Liver (tissue), 9 donors: Measurements from ENCODE around the gene XK. TPM values are rescaled to one million over a fixed set of nuclear protein-coding genes. Genes with fewer than 3 reads are reported as not detected.

Experiments used
- DNase-seq: peaks from one replicate; pipeline ENCODE4 v3.0.0-alpha.2; 2017; ENCODE audit warnings: low spot score
- H3K27ac ChIP-seq, 2 donors: one replicate each; pipeline ENCODE4 v1.7.0; 2013; ENCODE audit warnings: inconsistent platforms in 2 of 2, low read length in 2 of 2, control low read depth in 1 of 2, low read depth in 1 of 2, mild to moderate bottlenecking in 1 of 2
- H3K27me3 ChIP-seq, 4 donors: one replicate each; pipeline versions ENCODE4 v1.6.1 to v1.7.0; 2013; ENCODE audit warnings: low read length in 3 of 4, inconsistent platforms in 1 of 4, mild to moderate bottlenecking in 1 of 4, moderate library complexity in 1 of 4; ENCODE audit not compliant: control insufficient read depth in 4 of 4, insufficient read depth in 4 of 4
- H3K36me3 ChIP-seq, 4 donors: one replicate each; pipeline versions ENCODE4 v1.6.1 to v1.7.0; 2013; ENCODE audit warnings: low read length in 3 of 4, mild to moderate bottlenecking in 3 of 4, low read depth in 1 of 4, moderate library complexity in 1 of 4; ENCODE audit not compliant: control insufficient read depth in 4 of 4, insufficient read depth in 3 of 4
- H3K4me1 ChIP-seq, 4 donors: one replicate each; pipeline versions ENCODE4 v1.6.1 to v1.7.0; 2013; ENCODE audit warnings: low read length in 3 of 4, mild to moderate bottlenecking in 3 of 4, moderate library complexity in 1 of 4; ENCODE audit not compliant: control insufficient read depth in 4 of 4, insufficient read depth in 4 of 4
- H3K4me3 ChIP-seq, 3 donors: one replicate each; pipeline versions ENCODE4 v1.6.1 to v1.7.0; 2013; ENCODE audit warnings: low read length in 3 of 3, control low read depth in 1 of 3, low read depth in 1 of 3, mild to moderate bottlenecking in 1 of 3
- H3K9ac ChIP-seq, 2 donors: one replicate each; pipeline ENCODE4 v1.7.0; 2013; ENCODE audit warnings: low read length in 2 of 2, mild to moderate bottlenecking in 2 of 2, moderate library complexity in 2 of 2, control low read depth in 1 of 2, low read depth in 1 of 2
- H3K9me3 ChIP-seq, 4 donors: one replicate each; pipeline versions ENCODE4 v1.6.1 to v1.7.0; 2013; ENCODE audit warnings: low read length in 3 of 4; ENCODE audit not compliant: control insufficient read depth in 4 of 4
- EGR1 ChIP-seq, 2 donors: IDR thresholded peaks; 2 replicates each; pipeline ENCODE4 v1.6.1; 2016 to 2018; ENCODE audit warnings: antibody characterized with exemption in 2 of 2, low read depth in 2 of 2
- FOXA1 ChIP-seq: IDR thresholded peaks from 2 replicates; pipeline ENCODE4 v1.6.1; 2016; ENCODE audit warnings: antibody characterized with exemption
- FOXA2 ChIP-seq: IDR thresholded peaks from 2 replicates; pipeline ENCODE4 v1.6.1; 2016; ENCODE audit warnings: antibody characterized with exemption
- GABPA ChIP-seq, 2 donors: IDR thresholded peaks in 1 of 2; conservative IDR thresholded peaks in 1 of 2; 2 replicates each; pipeline ENCODE4 v1.6.1; 2016; ENCODE audit warnings: antibody characterized with exemption in 2 of 2, mild to moderate bottlenecking in 1 of 2, moderate library complexity in 1 of 2
- HNF4A ChIP-seq, 2 donors: conservative IDR thresholded peaks; 2 replicates each; pipeline ENCODE4 v1.6.1; 2016; ENCODE audit warnings: antibody characterized with exemption in 2 of 2, mild to moderate bottlenecking in 2 of 2
- HNF4G ChIP-seq: IDR thresholded peaks from 2 replicates; pipeline ENCODE4 v1.6.1; 2016; ENCODE audit warnings: antibody characterized with exemption
- NR2F2 ChIP-seq: IDR thresholded peaks from 2 replicates; pipeline ENCODE4 v1.6.1; 2016; ENCODE audit warnings: antibody characterized with exemption
- RAD21 ChIP-seq, 2 donors: IDR thresholded peaks; 2 replicates each; pipeline ENCODE4 v1.6.1; 2016; ENCODE audit warnings: antibody characterized with exemption in 2 of 2, mild to moderate bottlenecking in 2 of 2
- RXRA ChIP-seq, 2 donors: IDR thresholded peaks; 2 replicates each; pipeline ENCODE4 v1.6.1; 2017 to 2018; ENCODE audit warnings: antibody characterized with exemption in 2 of 2, mild to moderate bottlenecking in 1 of 2
- SP1 ChIP-seq: IDR thresholded peaks from 2 replicates; pipeline ENCODE4 v1.6.1; 2018; ENCODE audit warnings: antibody characterized with exemption, mild to moderate bottlenecking
- TAF1 ChIP-seq: conservative IDR thresholded peaks from 2 replicates; pipeline ENCODE4 v1.6.1; 2016; ENCODE audit warnings: antibody characterized with exemption, mild to moderate bottlenecking
- YY1 ChIP-seq: IDR thresholded peaks from 2 replicates; pipeline ENCODE4 v1.6.1; 2016; ENCODE audit warnings: antibody characterized with exemption, mild to moderate bottlenecking
- WGBS: extraction: QIAGEN DNeasy Blood & Tissue Kit; methylation state at CpG from one replicate; pipeline ENCODE4 v1.1.7; 2013; 5-methylcytosine and 5-hydroxymethylcytosine counted together
- polyA plus RNA-seq, 2 donors: library from polyadenylated mRNA; stranded (reverse) in 1 of 2; unstranded in 1 of 2; fragments of 200-250 nt in 1 of 2; fragments of >200 nt in 1 of 2; fragmentation: Nextera tagmentation in 1 of 2; extraction: Ambion mirVana in 1 of 2; gene quantifications; one replicate each; pipeline versions ENCODE4 v1.2.1 to v1.2.3, GENCODE V29; 2013 to 2015
- total RNA-seq, 2 donors: library from RNA; depleted of rRNA; stranded (reverse); fragments of >200 nt; gene quantifications; one replicate each; pipeline ENCODE4 v1.2.3, GENCODE V29; 2014
- TF ChIP-seq, protein P1 (sequence below): IDR thresholded peaks from 2 replicates; pipeline ENCODE4 v1.6.1; 2016; ENCODE audit warnings: antibody characterized with exemption
- TF ChIP-seq, protein P2 (sequence below): IDR thresholded peaks from 2 replicates; pipeline ENCODE4 v1.6.1; 2016; ENCODE audit warnings: antibody characterized with exemption
- TF ChIP-seq, protein P3 (sequence below): IDR thresholded peaks from 2 replicates; pipeline ENCODE4 v1.6.1; 2016; ENCODE audit warnings: antibody characterized with exemption
- TF ChIP-seq, protein P4 (sequence below): IDR thresholded peaks from 2 replicates; pipeline ENCODE4 v1.6.1; 2016; ENCODE audit warnings: antibody characterized with exemption, mild to moderate bottlenecking
- TF ChIP-seq, protein P5 (sequence below): fragments of 150-350 bp; IDR thresholded peaks from 2 replicates; pipeline ENCODE4 v1.5.1; 2017; ENCODE audit warnings: improper control_type of control experiment, low read depth, low read length; ENCODE audit not compliant: missing input control
- donor health status: healthy.
- donor health status: healthy.
- donor health status: healthy.
- donor health status: healthy.
- donor health status: healthy.

The XK gene
- total and polyA plus RNA-seq, 4 donors, result 0.83 to 68.4 (median 2.0) TPM

DNA sequence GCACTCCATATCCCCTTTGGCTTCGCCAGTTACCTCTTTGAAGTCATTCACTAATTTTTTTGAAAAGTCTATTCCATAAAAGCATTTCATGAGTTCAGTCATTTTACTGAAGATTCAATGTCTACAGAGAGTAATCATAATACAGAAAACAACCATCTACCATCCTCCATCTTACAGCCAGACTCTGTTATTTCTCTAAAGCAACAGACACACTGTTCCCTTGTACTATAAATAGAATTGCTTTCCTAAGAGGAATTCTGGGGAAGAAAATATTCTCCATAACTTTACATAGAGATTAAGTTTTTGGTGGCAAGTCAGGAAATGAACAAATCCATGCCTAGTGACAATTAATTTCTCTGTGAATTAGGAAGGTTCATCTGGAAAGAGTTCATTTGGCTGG lies 37.0 kb downstream of the XK start:
- no peaks in the 10 kb centered on the region for H3K4me1 ChIP-seq
- DNase-seq, result no peak
- no peak overlapping the region for H3K9ac ChIP-seq
- 92% methylated on average over 1 of the region's 1 CpG for WGBS
- no peak for TF ChIP-seq TAF1
- no peak for TF ChIP-seq FOXA2
- TF ChIP-seq, protein P1, sequence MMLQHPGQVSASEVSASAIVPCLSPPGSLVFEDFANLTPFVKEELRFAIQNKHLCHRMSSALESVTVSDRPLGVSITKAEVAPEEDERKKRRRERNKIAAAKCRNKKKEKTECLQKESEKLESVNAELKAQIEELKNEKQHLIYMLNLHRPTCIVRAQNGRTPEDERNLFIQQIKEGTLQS, result no peak
- no peak for TF ChIP-seq YY1
- TF ChIP-seq, protein P2, sequence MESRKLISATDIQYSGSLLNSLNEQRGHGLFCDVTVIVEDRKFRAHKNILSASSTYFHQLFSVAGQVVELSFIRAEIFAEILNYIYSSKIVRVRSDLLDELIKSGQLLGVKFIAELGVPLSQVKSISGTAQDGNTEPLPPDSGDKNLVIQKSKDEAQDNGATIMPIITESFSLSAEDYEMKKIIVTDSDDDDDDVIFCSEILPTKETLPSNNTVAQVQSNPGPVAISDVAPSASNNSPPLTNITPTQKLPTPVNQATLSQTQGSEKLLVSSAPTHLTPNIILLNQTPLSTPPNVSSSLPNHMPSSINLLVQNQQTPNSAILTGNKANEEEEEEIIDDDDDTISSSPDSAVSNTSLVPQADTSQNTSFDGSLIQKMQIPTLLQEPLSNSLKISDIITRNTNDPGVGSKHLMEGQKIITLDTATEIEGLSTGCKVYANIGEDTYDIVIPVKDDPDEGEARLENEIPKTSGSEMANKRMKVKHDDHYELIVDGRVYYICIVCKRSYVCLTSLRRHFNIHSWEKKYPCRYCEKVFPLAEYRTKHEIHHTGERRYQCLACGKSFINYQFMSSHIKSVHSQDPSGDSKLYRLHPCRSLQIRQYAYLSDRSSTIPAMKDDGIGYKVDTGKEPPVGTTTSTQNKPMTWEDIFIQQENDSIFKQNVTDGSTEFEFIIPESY, result no peak
- TF ChIP-seq, protein P3, sequence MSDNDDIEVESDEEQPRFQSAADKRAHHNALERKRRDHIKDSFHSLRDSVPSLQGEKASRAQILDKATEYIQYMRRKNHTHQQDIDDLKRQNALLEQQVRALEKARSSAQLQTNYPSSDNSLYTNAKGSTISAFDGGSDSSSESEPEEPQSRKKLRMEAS, result no peak
- TF ChIP-seq, protein P4, sequence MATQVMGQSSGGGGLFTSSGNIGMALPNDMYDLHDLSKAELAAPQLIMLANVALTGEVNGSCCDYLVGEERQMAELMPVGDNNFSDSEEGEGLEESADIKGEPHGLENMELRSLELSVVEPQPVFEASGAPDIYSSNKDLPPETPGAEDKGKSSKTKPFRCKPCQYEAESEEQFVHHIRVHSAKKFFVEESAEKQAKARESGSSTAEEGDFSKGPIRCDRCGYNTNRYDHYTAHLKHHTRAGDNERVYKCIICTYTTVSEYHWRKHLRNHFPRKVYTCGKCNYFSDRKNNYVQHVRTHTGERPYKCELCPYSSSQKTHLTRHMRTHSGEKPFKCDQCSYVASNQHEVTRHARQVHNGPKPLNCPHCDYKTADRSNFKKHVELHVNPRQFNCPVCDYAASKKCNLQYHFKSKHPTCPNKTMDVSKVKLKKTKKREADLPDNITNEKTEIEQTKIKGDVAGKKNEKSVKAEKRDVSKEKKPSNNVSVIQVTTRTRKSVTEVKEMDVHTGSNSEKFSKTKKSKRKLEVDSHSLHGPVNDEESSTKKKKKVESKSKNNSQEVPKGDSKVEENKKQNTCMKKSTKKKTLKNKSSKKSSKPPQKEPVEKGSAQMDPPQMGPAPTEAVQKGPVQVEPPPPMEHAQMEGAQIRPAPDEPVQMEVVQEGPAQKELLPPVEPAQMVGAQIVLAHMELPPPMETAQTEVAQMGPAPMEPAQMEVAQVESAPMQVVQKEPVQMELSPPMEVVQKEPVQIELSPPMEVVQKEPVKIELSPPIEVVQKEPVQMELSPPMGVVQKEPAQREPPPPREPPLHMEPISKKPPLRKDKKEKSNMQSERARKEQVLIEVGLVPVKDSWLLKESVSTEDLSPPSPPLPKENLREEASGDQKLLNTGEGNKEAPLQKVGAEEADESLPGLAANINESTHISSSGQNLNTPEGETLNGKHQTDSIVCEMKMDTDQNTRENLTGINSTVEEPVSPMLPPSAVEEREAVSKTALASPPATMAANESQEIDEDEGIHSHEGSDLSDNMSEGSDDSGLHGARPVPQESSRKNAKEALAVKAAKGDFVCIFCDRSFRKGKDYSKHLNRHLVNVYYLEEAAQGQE, result no peak
- TF ChIP-seq NR2F2, result no peak
- TF ChIP-seq HNF4A (conservative IDR thresholded peaks at IDR 0.05), result no peak
- TF ChIP-seq HNF4G, result no peak
- TF ChIP-seq RXRA (IDR thresholded peaks at IDR 0.05), result no peak
- TF ChIP-seq FOXA1, result no peak
- no peak for TF ChIP-seq EGR1 (IDR thresholded peaks at IDR 0.05; ENCODE audit: low read depth in 2 of 2)
- no peak for TF ChIP-seq GABPA (IDR thresholded peaks at IDR 0.05 in 1 of 2, conservative IDR thresholded peaks at IDR 0.05 in 1 of 2)
- no peak for TF ChIP-seq RAD21 (IDR thresholded peaks at IDR 0.05)
- TF ChIP-seq, protein P5, sequence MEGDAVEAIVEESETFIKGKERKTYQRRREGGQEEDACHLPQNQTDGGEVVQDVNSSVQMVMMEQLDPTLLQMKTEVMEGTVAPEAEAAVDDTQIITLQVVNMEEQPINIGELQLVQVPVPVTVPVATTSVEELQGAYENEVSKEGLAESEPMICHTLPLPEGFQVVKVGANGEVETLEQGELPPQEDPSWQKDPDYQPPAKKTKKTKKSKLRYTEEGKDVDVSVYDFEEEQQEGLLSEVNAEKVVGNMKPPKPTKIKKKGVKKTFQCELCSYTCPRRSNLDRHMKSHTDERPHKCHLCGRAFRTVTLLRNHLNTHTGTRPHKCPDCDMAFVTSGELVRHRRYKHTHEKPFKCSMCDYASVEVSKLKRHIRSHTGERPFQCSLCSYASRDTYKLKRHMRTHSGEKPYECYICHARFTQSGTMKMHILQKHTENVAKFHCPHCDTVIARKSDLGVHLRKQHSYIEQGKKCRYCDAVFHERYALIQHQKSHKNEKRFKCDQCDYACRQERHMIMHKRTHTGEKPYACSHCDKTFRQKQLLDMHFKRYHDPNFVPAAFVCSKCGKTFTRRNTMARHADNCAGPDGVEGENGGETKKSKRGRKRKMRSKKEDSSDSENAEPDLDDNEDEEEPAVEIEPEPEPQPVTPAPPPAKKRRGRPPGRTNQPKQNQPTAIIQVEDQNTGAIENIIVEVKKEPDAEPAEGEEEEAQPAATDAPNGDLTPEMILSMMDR, result no peak
- no peak for TF ChIP-seq SP1
- H3K27ac ChIP-seq, result no peak overlapping the region
- peaks cover 0 to 3% (median under 1%) of the 10 kb centered on the region in 4 donors for H3K9me3 ChIP-seq
- H3K27me3 ChIP-seq, result no peaks in the 10 kb centered on the region
- H3K36me3 ChIP-seq, result peaks cover 0 to 2% (median 0%) of the 10 kb centered on the region in 4 donors
- H3K4me3 ChIP-seq, result no peak overlapping the region
